ENCODE results near the gene E4F1. TPM values are rescaled to one million over a fixed set of nuclear protein-coding genes. Genes with fewer than 3 reads are reported as not detected.
A peak's percentile ranks its signal among the peaks of the same experiment; 100 is the strongest.

E4F1 gene
- total and polyA plus RNA-seq, 2 of the 8 experiments (the other 6 are each of a cell fraction or from before 2014, with no cell fraction given), result 22.2 to 27.0 TPM

DNA sequence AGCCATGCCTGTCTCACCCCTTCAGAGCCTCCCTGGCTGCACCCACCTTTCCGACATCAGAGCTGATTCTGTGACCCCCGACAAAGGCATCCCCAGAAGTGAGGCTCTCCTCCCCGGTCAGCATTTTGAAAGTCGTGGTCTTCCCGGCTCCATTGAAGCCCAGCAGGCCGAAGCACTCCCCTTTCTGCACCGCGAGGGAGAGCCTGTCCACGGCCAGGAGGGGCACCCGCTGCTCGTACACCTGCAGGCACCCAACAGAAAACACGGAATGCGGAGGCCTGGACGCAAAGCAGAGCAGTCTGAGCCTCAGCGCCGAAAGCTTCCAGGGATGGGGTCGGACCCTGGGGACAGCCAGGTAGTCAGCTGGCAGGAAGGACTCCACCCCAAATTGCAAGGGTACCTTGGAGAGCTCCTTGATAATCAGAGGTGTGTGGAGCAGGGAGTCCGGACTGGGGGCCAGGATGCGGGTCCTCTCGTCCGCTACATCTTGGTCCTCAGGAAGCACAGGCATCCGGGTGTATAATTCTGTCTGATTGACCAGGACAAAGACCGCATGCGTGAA, 57.7 kb downstream of the E4F1 start:
- FAIRE-seq (no peak), DNase-seq (ENCODE audit: low read depth in 1 of 2, low spot score in 2 of 2) (no peak)
- ChIA-PET POLR2A (ENCODE audit: partially characterized antibody) (interaction anchor here (0.7 to 3.6 kb wide), 6 partner anchors 8 to 188 kb away, joined by 3 to 29 read pairs (median 4); no protein-coding TSS in a partner anchor), CTCF (ENCODE audit: partially characterized antibody) (interaction anchor here (0.7 to 4.8 kb wide), 9 partner anchors 8 to 221 kb away, joined by 3 to 30 read pairs (median 4); no protein-coding TSS in a partner anchor)
- H3K27ac ChIP-seq (ENCODE audit: low read depth, low read length), result no peak overlapping the region
- H3K79me1 ChIP-seq (ENCODE audit: low read depth, low read length), result no peaks in the 10 kb centered on the region
- no peak for TF ChIP-seq TAF7 (optimal IDR thresholded peaks at IDR 0.05; ENCODE audit: borderline replicate concordance, low read depth, low read length)
- no peak for TF ChIP-seq GABPA (IDR thresholded peaks at IDR 0.05; ENCODE audit: borderline replicate concordance, insufficient read depth, low read length)
- TF ChIP-seq RBBP5 (IDR thresholded peaks at IDR 0.05; ENCODE audit: borderline replicate concordance, low read depth, low read length), result no peak
- TF ChIP-seq RAD21 (IDR thresholded peaks at IDR 0.05 in 1 of 2, conservative IDR thresholded peaks at IDR 0.05 in 1 of 2; ENCODE audit: low read depth in 2 of 2, low read length in 2 of 2), result no peak
- TF ChIP-seq SIN3A (conservative IDR thresholded peaks at IDR 0.05 in 1 of 2, IDR thresholded peaks at IDR 0.05 in 1 of 2; ENCODE audit: low read depth in 1 of 2, low read length in 2 of 2), result peak; percentile 56 to 59; a peak in 1 of 4 replicates
- no peak for TF ChIP-seq ASH2L (IDR thresholded peaks at IDR 0.05; ENCODE audit: low read length)
- TF ChIP-seq CREB1 (IDR thresholded peaks at IDR 0.05), result no peak
- no peak overlapping the region for H2BK5ac ChIP-seq (ENCODE audit: low read depth, low read length)
- no peak overlapping the region for H3K4ac ChIP-seq (replicated peaks; ENCODE audit: insufficient read length, low read depth, low read length)
- peaks cover 2% of the 10 kb centered on the region in 2 experiments for H4K20me1 ChIP-seq (replicated peaks in 1 of 2; ENCODE audit: control insufficient read depth in 1 of 2, insufficient read depth in 2 of 2, low read length in 2 of 2)
- H2AFZ ChIP-seq (ENCODE audit: low read length), result no peak overlapping the region
- no peak overlapping the region for H2BK15ac ChIP-seq (ENCODE audit: low read length)
- no peaks in the 10 kb centered on the region for H3K27me3 ChIP-seq (replicated peaks in 1 of 4; ENCODE audit: control insufficient read depth in 3 of 4, extremely low read depth in 1 of 4, insufficient read depth in 3 of 4, low read length in 3 of 4)
- H2BK12ac ChIP-seq (ENCODE audit: low read depth, low read length), result no peak overlapping the region
- H3K4me1 ChIP-seq (replicated peaks in 1 of 4; ENCODE audit: control insufficient read depth in 3 of 4, insufficient read depth in 4 of 4, low read length in 3 of 4), result no peaks in the 10 kb centered on the region; a peak in 1 of 7 replicates
- no peak overlapping the region for H4K8ac ChIP-seq (ENCODE audit: extremely low read depth, insufficient read depth, low read length)
- H3K18ac ChIP-seq (ENCODE audit: extremely low read depth, low read length), result no peak overlapping the region
- H2AK5ac ChIP-seq (ENCODE audit: low read depth, low read length), result no peak overlapping the region
- no peak overlapping the region for H3K56ac ChIP-seq (replicated peaks; ENCODE audit: insufficient read length, low read depth, low read length)
- no peak overlapping the region for H3K14ac ChIP-seq (ENCODE audit: insufficient read length)
- no peaks in the 10 kb centered on the region for H3K23me2 ChIP-seq (ENCODE audit: low read depth, low read length)
- no peaks in the 10 kb centered on the region for H3K9me3 ChIP-seq (ENCODE audit: insufficient read depth in 2 of 2, low read depth in 1 of 2, low read length in 1 of 2)
- no peak overlapping the region for H4K5ac ChIP-seq (ENCODE audit: insufficient read length, low read depth, low read length)
- no peak overlapping the region for H2BK20ac ChIP-seq (ENCODE audit: low read length)
- no peaks in the 10 kb centered on the region for H3K36me3 ChIP-seq (ENCODE audit: control insufficient read depth in 2 of 4, insufficient read depth in 4 of 4, low read length in 3 of 4)
- no peak overlapping the region for H2BK120ac ChIP-seq (replicated peaks; ENCODE audit: low read depth, low read length)
- H3K23ac ChIP-seq (ENCODE audit: insufficient read length), result no peak overlapping the region
- H3K4me3 ChIP-seq (ENCODE audit: extremely low read depth in 1 of 4, insufficient read depth in 2 of 4, low read depth in 3 of 4, low read length in 4 of 4), result no peak overlapping the region
- H4K91ac ChIP-seq (replicated peaks; ENCODE audit: insufficient read length, low read length), result no peak overlapping the region
- H3K4me2 ChIP-seq (ENCODE audit: insufficient read depth in 1 of 2, low read depth in 2 of 2, low read length in 2 of 2), result no peak overlapping the region
- WGBS, 2 experiments (ENCODE audit: extremely low coverage in 1 of 2, insufficient coverage in 1 of 2, insufficient read length in 1 of 2, insufficient replicate concordance in 2 of 2, low coverage in 1 of 2, low lambda C conversion rate in 2 of 2, missing lambda C conversion rate in 1 of 2), result 88% methylated on average over 21 of the region's 24 CpGs; no CpG with 5 or more reads in 1 of the 2 experiments
- no peak overlapping the region for H3K9ac ChIP-seq (replicated peaks in 1 of 4; ENCODE audit: extremely low read depth in 1 of 4, low read depth in 3 of 4, low read length in 3 of 4)
- no peaks in the 10 kb centered on the region for H3K79me2 ChIP-seq (ENCODE audit: control insufficient read depth in 1 of 2, insufficient read depth in 2 of 2, low read length in 2 of 2)
